Measurements from ENCODE around the gene SLC2A14. TPM values are rescaled to one million over a fixed set of nuclear protein-coding genes. Genes with fewer than 3 reads are reported as not detected.

The SLC2A14 gene
- total and polyA plus RNA-seq, 2 experiments from 2014 or later, result 0.26 TPM; not detected in 1

GRCh38 chr12:7769999-7770398 is 102.7 kb downstream of the SLC2A14 start:
- no peaks in the 10 kb centered on the region for H3K36me3 ChIP-seq
- H3K4me1 ChIP-seq (ENCODE audit: low read depth), result no peaks in the 10 kb centered on the region
- H3K27ac ChIP-seq, result no peak overlapping the region
- no peaks in the 10 kb centered on the region for H3K27me3 ChIP-seq
- TF ChIP-seq CTCF (IDR thresholded peaks at IDR 0.05; ENCODE audit: low read depth, low read length), result no peak
- H3K4me3 ChIP-seq, result no peak overlapping the region
- DNase-seq (ENCODE audit: low read depth in 1 of 2, low spot score in 1 of 2), result no peak
- no peaks in the 10 kb centered on the region for H3K9me3 ChIP-seq (ENCODE audit: low read depth)

Other genes with a start within 250 kb of the SLC2A14 start
- not detected in 2 replicates for gene APOBEC1, start 207.0 kb downstream of the SLC2A14 start, total RNA-seq
- gene APOBEC1, start 207.0 kb downstream of the SLC2A14 start, polyA plus RNA-seq, result not detected in 2 replicates
- not detected in 2 replicates for gene GDF3, start 177.1 kb downstream of the SLC2A14 start, total RNA-seq
- gene GDF3, start 177.1 kb downstream of the SLC2A14 start, polyA plus RNA-seq, result 0.35 TPM in 1 of 2 replicates, not detected in the other
- not detected in 2 replicates for gene DPPA3, start 161.5 kb downstream of the SLC2A14 start, total RNA-seq
- gene DPPA3, start 161.5 kb downstream of the SLC2A14 start, polyA plus RNA-seq, result not detected in 2 replicates
- not detected in 2 replicates for gene CLEC4C, start 125.5 kb downstream of the SLC2A14 start, total RNA-seq
- not detected in 2 replicates for gene CLEC4C, start 125.5 kb downstream of the SLC2A14 start, polyA plus RNA-seq
- gene NANOGNB, start 107.7 kb downstream of the SLC2A14 start, total RNA-seq, result not detected in 2 replicates
- gene NANOGNB, start 107.7 kb downstream of the SLC2A14 start, polyA plus RNA-seq, result not detected in 2 replicates
- gene NANOG, start 83.5 kb downstream of the SLC2A14 start, total RNA-seq, result 0.06 and 0.78 TPM in 2 replicates
- 0.24 TPM in 1 of 2 replicates, not detected in the other for gene NANOG, start 83.5 kb downstream of the SLC2A14 start, polyA plus RNA-seq
- gene SLC2A3, start 63.3 kb upstream of the SLC2A14 start, total RNA-seq, result 251 and 267 TPM in 2 replicates
- gene SLC2A3, start 63.3 kb upstream of the SLC2A14 start, polyA plus RNA-seq, result 349 and 363 TPM in 2 replicates
- gene FOXJ2, start 159.8 kb upstream of the SLC2A14 start, total RNA-seq, result 22.9 and 26.6 TPM in 2 replicates
- gene FOXJ2, start 159.8 kb upstream of the SLC2A14 start, polyA plus RNA-seq, result 23.6 and 24.1 TPM in 2 replicates
- gene C3AR1, start 193.4 kb upstream of the SLC2A14 start, total RNA-seq, result not detected in 2 replicates
- not detected in 2 replicates for gene C3AR1, start 193.4 kb upstream of the SLC2A14 start, polyA plus RNA-seq
- 59.9 and 68.9 TPM in 2 replicates for gene NECAP1, start 209.4 kb upstream of the SLC2A14 start, total RNA-seq
- gene NECAP1, start 209.4 kb upstream of the SLC2A14 start, polyA plus RNA-seq, result 43.9 and 47.7 TPM in 2 replicates

All from cardiac muscle cell (in vitro differentiated cells and primary cell).